Panc1 (cell line): ENCODE results near the gene CANT1. TPM values are rescaled to one million over a fixed set of nuclear protein-coding genes. Genes with fewer than 3 reads are reported as not detected.

Source experiments
- ATAC-seq: fragments of 200-7000 bp; cut with Tn5 transposase; 2 replicates; pipeline ENCODE4 v1.9.1; 2020; ENCODE audit warnings: mild to moderate bottlenecking, moderate library complexity
- BruUV-seq: library from RNA; stranded (reverse); fragments of 400-500 nt; replicated peaks from 2 replicates; lab custom pipeline; 2021; lab: Mats Ljungman, UMichigan
- CTCF ChIA-PET: fragments of 300-600 bp; sonication (Branson Sonifier 250); formaldehyde crosslinking; loops from one replicate; lab custom pipeline; 2022; ENCODE audit warnings: antibody characterized with exemption; lab: Charles Lee
- POLR2A ChIA-PET: fragments of 300-600 bp; sonication (Branson Sonifier 250); formaldehyde crosslinking; loops from one replicate; lab custom pipeline; 2022; ENCODE audit warnings: antibody characterized with exemption; lab: Charles Lee
- DNase-seq: peaks from one replicate; pipeline ENCODE4 v3.0.0-alpha.2; 2010; ENCODE audit warnings: low read depth, low spot score
- H3K27ac ChIP-seq: 2 replicates; pipeline ENCODE4 v1.5.1; 2011; ENCODE audit warnings: mild to moderate bottlenecking, low read length, inconsistent platforms
- H3K27me3 ChIP-seq: fragments of 200-500 bp; sonication (Bioruptor generic); 2 replicates; pipeline ENCODE4 v1.6.0; 2014; ENCODE audit warnings: low read length, inconsistent platforms; ENCODE audit not compliant: control insufficient read depth, insufficient read depth
- H3K36me3 ChIP-seq: fragments of 200-500 bp; sonication (Bioruptor generic); 2 replicates; pipeline ENCODE4 v1.5.1; 2014; ENCODE audit warnings: inconsistent platforms, mild to moderate bottlenecking, low read length, moderate library complexity; ENCODE audit not compliant: control insufficient read depth, insufficient read depth
- H3K4me1 ChIP-seq: 2 replicates; pipeline ENCODE4 v1.5.1; 2011; ENCODE audit warnings: inconsistent platforms, mild to moderate bottlenecking, low read length, moderate library complexity; ENCODE audit not compliant: control insufficient read depth, insufficient read depth
- H3K4me3 ChIP-seq, 2 experiments: 2 replicates each; pipeline ENCODE4 v1.5.1; 2011 to 2012; ENCODE audit warnings: low read depth in 2 of 2, low read length in 2 of 2, mild to moderate bottlenecking in 2 of 2, inconsistent platforms in 1 of 2, moderate library complexity in 1 of 2
- H3K9me3 ChIP-seq: fragments of 200-500 bp; sonication (Bioruptor generic); 2 replicates; pipeline ENCODE4 v1.5.1; 2014; ENCODE audit warnings: low read depth, mild to moderate bottlenecking, inconsistent platforms, low read length, moderate library complexity; ENCODE audit not compliant: control insufficient read depth, insufficient read depth
- CTCF ChIP-seq: fragments of 450-650 bp; IDR thresholded peaks from 2 replicates; pipeline ENCODE4 v1.5.1; 2017; ENCODE audit warnings: mild to moderate bottlenecking
- POLR2AphosphoS5 ChIP-seq: IDR thresholded peaks from 2 replicates; pipeline ENCODE4 v1.6.1; 2012; ENCODE audit warnings: mild to moderate bottlenecking, low read depth, low read length, moderate library complexity
- SIN3A ChIP-seq: IDR thresholded peaks from 2 replicates; pipeline ENCODE4 v1.6.1; 2012; ENCODE audit warnings: low read depth, mild to moderate bottlenecking, low read length, moderate library complexity, borderline replicate concordance; ENCODE audit not compliant: insufficient read depth
- TCF7L2 ChIP-seq: IDR thresholded peaks from 2 replicates; pipeline ENCODE4 v1.6.1; 2011; ENCODE audit warnings: mild to moderate bottlenecking, low read depth, low read length, inconsistent platforms
- in situ Hi-C: cut with HindIII; loops from 2 replicates; pipeline ENCODE4 v1.10.0; 2016; ENCODE audit warnings: low sequenced_read_pairs, low pct_unique_long_range_greater_than_20kb
- intact Hi-C: fragments of 100-400 bp; cut with micrococcal nuclease; formaldehyde crosslinking; loops from one replicate; pipeline ENCODE4 v1.10.0; 2022; ENCODE audit not compliant: unreplicated experiment
- total RNA-seq: library from RNA; stranded (reverse); gene quantifications from one replicate; pipeline ENCODE4 v1.2.1, GENCODE V29; 2021; ENCODE audit not compliant: unreplicated experiment
- TF ChIP-seq, protein P1 (sequence below), 2 experiments: IDR thresholded peaks; 2 replicates each; pipeline ENCODE4 v1.6.1; 2011 to 2012; ENCODE audit warnings: low read depth in 2 of 2, control low read depth in 1 of 2, low read length in 1 of 2, mild to moderate bottlenecking in 1 of 2, moderate library complexity in 1 of 2; ENCODE audit not compliant: insufficient read depth in 1 of 2

The CANT1 gene
- total RNA-seq, 1 experiment from 2014 or later = 160 TPM

GRCh38 chr17:78999947-79000395 is 9.6 kb downstream of the CANT1 start:
- intact Hi-C loops (no loop called here), in situ Hi-C loops (no loop called here)
- ChIA-PET CTCF (no interaction called here), POLR2A (no interaction called here)
- peaks cover 13% of the 10 kb centered on the region for H3K36me3 ChIP-seq
- ATAC-seq (no peak), DNase-seq (no peak)
- no peak for TF ChIP-seq TCF7L2
- no peak for TF ChIP-seq POLR2AphosphoS5
- no peak for TF ChIP-seq SIN3A
- BruUV-seq = no TSS peak
- H3K27me3 ChIP-seq = no peaks in the 10 kb centered on the region
- peaks cover under 1% of the 10 kb centered on the region; the same call in 1 of the 2 replicates for H3K4me1 ChIP-seq
- H3K9me3 ChIP-seq = no peaks in the 10 kb centered on the region
- no peak overlapping the region for H3K4me3 ChIP-seq
- no peak overlapping the region for H3K27ac ChIP-seq

- in situ Hi-C loops (no loop called here), intact Hi-C loops (no loop called here)
- TF ChIP-seq, protein P1, sequence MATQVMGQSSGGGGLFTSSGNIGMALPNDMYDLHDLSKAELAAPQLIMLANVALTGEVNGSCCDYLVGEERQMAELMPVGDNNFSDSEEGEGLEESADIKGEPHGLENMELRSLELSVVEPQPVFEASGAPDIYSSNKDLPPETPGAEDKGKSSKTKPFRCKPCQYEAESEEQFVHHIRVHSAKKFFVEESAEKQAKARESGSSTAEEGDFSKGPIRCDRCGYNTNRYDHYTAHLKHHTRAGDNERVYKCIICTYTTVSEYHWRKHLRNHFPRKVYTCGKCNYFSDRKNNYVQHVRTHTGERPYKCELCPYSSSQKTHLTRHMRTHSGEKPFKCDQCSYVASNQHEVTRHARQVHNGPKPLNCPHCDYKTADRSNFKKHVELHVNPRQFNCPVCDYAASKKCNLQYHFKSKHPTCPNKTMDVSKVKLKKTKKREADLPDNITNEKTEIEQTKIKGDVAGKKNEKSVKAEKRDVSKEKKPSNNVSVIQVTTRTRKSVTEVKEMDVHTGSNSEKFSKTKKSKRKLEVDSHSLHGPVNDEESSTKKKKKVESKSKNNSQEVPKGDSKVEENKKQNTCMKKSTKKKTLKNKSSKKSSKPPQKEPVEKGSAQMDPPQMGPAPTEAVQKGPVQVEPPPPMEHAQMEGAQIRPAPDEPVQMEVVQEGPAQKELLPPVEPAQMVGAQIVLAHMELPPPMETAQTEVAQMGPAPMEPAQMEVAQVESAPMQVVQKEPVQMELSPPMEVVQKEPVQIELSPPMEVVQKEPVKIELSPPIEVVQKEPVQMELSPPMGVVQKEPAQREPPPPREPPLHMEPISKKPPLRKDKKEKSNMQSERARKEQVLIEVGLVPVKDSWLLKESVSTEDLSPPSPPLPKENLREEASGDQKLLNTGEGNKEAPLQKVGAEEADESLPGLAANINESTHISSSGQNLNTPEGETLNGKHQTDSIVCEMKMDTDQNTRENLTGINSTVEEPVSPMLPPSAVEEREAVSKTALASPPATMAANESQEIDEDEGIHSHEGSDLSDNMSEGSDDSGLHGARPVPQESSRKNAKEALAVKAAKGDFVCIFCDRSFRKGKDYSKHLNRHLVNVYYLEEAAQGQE (IDR thresholded peaks at IDR 0.05; ENCODE audit: insufficient read depth in 1 of 2, low read depth in 2 of 2, low read length in 1 of 2) = no peak
- TF ChIP-seq SIN3A = no peak
- no peak for TF ChIP-seq POLR2AphosphoS5
- no peak for TF ChIP-seq CTCF
- TF ChIP-seq TCF7L2 = no peak
- BruUV-seq = no TSS peak
- Histone ChIP-seq H3K36me3 (peaks cover 13% of the 10 kb centered on the region), H3K27ac (no peak overlapping the region), H3K27me3 (no peaks in the 10 kb centered on the region), H3K4me1 (no peaks in the 10 kb centered on the region), H3K9me3 (no peaks in the 10 kb centered on the region), H3K4me3 (no peak overlapping the region)
- DNase-seq (no peak), ATAC-seq (no peak)
- CTCF ChIA-PET = no interaction called here
- POLR2A ChIA-PET = no interaction called here
Measured at GRCh38 chr17:78999056-78999768, 10.4 kb downstream of the CANT1 start.
